Liver (tissue), 3 donors: ENCODE results near the gene DHRS3.

Experiments
- TAF1 ChIP-seq: conservative IDR thresholded peaks from 2 replicates; pipeline ENCODE4 v1.6.1; 2016; ENCODE audit warnings: antibody characterized with exemption, mild to moderate bottlenecking
- YY1 ChIP-seq: IDR thresholded peaks from 2 replicates; pipeline ENCODE4 v1.6.1; 2016; ENCODE audit warnings: antibody characterized with exemption, mild to moderate bottlenecking
- TF ChIP-seq, protein P1 (sequence below): fragments of 150-350 bp; IDR thresholded peaks from 2 replicates; pipeline ENCODE4 v1.5.1; 2017; ENCODE audit warnings: improper control_type of control experiment, low read depth, low read length; ENCODE audit not compliant: missing input control
- donor health status: healthy.
- donor health status: healthy.

DNA sequence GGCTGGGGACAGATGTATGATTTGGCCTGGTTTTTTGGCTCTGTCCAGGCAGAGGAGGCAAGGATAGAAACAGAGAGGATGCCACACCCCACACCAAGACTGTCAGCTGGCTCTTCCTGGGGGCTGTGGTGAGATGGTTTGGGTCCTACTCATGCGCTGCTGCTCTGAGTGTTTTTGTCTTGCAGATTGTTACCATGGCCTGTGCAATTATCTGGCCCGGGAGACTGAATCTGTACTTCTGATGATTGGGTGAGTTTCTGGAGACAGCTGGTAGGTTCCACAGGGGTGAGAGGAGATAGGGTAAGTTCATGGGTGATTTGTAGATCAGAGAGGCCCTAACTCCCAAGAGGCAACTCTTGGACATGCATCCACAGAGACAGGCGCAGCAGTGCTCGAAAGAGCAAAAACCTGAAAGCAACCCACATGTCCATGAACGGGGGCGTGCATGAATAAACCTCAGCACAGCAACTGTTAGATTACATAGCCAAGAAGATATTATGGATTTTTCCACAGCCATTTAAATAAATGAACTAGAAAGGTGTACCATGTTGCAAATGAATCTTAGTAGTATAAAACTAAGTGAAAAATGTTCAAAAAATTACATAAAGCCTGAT lies 43.7 kb upstream of the DHRS3 start:
- TF ChIP-seq, protein P1, sequence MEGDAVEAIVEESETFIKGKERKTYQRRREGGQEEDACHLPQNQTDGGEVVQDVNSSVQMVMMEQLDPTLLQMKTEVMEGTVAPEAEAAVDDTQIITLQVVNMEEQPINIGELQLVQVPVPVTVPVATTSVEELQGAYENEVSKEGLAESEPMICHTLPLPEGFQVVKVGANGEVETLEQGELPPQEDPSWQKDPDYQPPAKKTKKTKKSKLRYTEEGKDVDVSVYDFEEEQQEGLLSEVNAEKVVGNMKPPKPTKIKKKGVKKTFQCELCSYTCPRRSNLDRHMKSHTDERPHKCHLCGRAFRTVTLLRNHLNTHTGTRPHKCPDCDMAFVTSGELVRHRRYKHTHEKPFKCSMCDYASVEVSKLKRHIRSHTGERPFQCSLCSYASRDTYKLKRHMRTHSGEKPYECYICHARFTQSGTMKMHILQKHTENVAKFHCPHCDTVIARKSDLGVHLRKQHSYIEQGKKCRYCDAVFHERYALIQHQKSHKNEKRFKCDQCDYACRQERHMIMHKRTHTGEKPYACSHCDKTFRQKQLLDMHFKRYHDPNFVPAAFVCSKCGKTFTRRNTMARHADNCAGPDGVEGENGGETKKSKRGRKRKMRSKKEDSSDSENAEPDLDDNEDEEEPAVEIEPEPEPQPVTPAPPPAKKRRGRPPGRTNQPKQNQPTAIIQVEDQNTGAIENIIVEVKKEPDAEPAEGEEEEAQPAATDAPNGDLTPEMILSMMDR = no peak
- no peak for TF ChIP-seq TAF1
- TF ChIP-seq YY1 = no peak
